Type B pancreatic cell (in vitro differentiated cells): Measurements from ENCODE around the gene CCPG1. TPM values are rescaled to one million over a fixed set of nuclear protein-coding genes. Genes with fewer than 3 reads are reported as not detected.
A peak's percentile ranks its signal among the peaks of the same experiment; 100 is the strongest.

Experiments used
- DNase-seq: peaks from one replicate; pipeline ENCODE4 v3.0.0; 2021; ENCODE audit warnings: mixed read lengths; ENCODE audit not compliant: unreplicated experiment; ENCODE audit errors: extremely low spot score
- H3K27ac Mint-ChIP-seq: 2 replicates; pipeline ENCODE4 v1.8.0; 2021; ENCODE audit warnings: mild to moderate bottlenecking, mixed read lengths
- H3K27me3 Mint-ChIP-seq: 2 replicates; pipeline ENCODE4 v1.8.0; 2021; ENCODE audit warnings: mixed read lengths
- H3K36me3 Mint-ChIP-seq: 2 replicates; pipeline ENCODE4 v1.8.0; 2021; ENCODE audit warnings: mixed read lengths
- H3K4me1 Mint-ChIP-seq: one replicate; pipeline ENCODE4 v1.8.0; 2021; ENCODE audit warnings: mixed read lengths; ENCODE audit not compliant: unreplicated experiment
- H3K4me3 Mint-ChIP-seq: 2 replicates; pipeline ENCODE4 v1.8.0; 2021; ENCODE audit warnings: mild to moderate bottlenecking, mixed read lengths
- H3K9me3 Mint-ChIP-seq: 2 replicates; pipeline ENCODE4 v1.8.0; 2021; ENCODE audit warnings: mixed read lengths
- CTCF ChIP-seq: fragments of 200-600 bp; sonication (generic); conservative IDR thresholded peaks from 2 replicates; pipeline ENCODE4 v1.5.0; 2021; ENCODE audit warnings: antibody characterized with exemption, mild to moderate bottlenecking
- total RNA-seq: library from RNA; stranded (reverse); gene quantifications from 2 replicates; pipeline ENCODE4 v1.2.1, GENCODE V29; 2021; ENCODE audit warnings: low replicate concordance

CCPG1 gene
- total RNA-seq, 1 donor from 2014 or later = 26.5 TPM

GRCh38 chr15:55389264-55389607 is 18.9 kb downstream of the CCPG1 start:
- Mint-ChIP-seq H3K4me3 (no peak overlapping the region), H3K27me3 (no peaks in the 10 kb centered on the region), H3K9me3 (no peaks in the 10 kb centered on the region), H3K4me1 (no peaks in the 10 kb centered on the region), H3K27ac (peak overlapping the region; percentile 44), H3K36me3 (peaks cover 13% of the 10 kb centered on the region)
- no peak for DNase-seq
- TF ChIP-seq CTCF = no peak

- H3K27me3 Mint-ChIP-seq = no peaks in the 10 kb centered on the region
Measured at GRCh38 chr15:55387027-55387426, 21.1 kb downstream of the CCPG1 start.

GRCh38 chr15:55383687-55384086 is 24.5 kb downstream of the CCPG1 start:
- TF ChIP-seq CTCF = no peak

More at GRCh38 chr15:55387027-55387426, 21.1 kb downstream of the CCPG1 start:
- H3K9me3 Mint-ChIP-seq = no peaks in the 10 kb centered on the region
- DNase-seq = no peak
- no peaks in the 10 kb centered on the region for H3K4me1 Mint-ChIP-seq
- H3K27ac Mint-ChIP-seq = no peak overlapping the region
- peaks cover 24% of the 10 kb centered on the region for H3K36me3 Mint-ChIP-seq
- no peak for TF ChIP-seq CTCF
- no peak overlapping the region for H3K4me3 Mint-ChIP-seq

GRCh38 chr15:55381595-55381994 is 26.6 kb downstream of the CCPG1 start:
- no peak overlapping the region for H3K4me3 Mint-ChIP-seq
- peaks cover 15% of the 10 kb centered on the region for H3K36me3 Mint-ChIP-seq
- no peak for DNase-seq
- H3K4me1 Mint-ChIP-seq = no peaks in the 10 kb centered on the region
- no peaks in the 10 kb centered on the region for H3K9me3 Mint-ChIP-seq
- H3K27ac Mint-ChIP-seq = no peak overlapping the region
- no peak for TF ChIP-seq CTCF
- H3K27me3 Mint-ChIP-seq = no peaks in the 10 kb centered on the region

More at GRCh38 chr15:55383687-55384086, 24.5 kb downstream of the CCPG1 start:
- Mint-ChIP-seq H3K4me1 (no peaks in the 10 kb centered on the region), H3K36me3 (peaks cover 20% of the 10 kb centered on the region), H3K4me3 (no peak overlapping the region), H3K27ac (no peak overlapping the region), H3K9me3 (no peaks in the 10 kb centered on the region), H3K27me3 (no peaks in the 10 kb centered on the region)
- no peak for DNase-seq

GRCh38 chr15:55379095-55379494 is 29.1 kb downstream of the CCPG1 start:
- H3K9me3 Mint-ChIP-seq = no peaks in the 10 kb centered on the region
- no peak overlapping the region for H3K27ac Mint-ChIP-seq
- TF ChIP-seq CTCF = no peak
- H3K4me1 Mint-ChIP-seq = no peaks in the 10 kb centered on the region
- H3K27me3 Mint-ChIP-seq = no peaks in the 10 kb centered on the region
- DNase-seq = no peak
- peaks cover 13% of the 10 kb centered on the region for H3K36me3 Mint-ChIP-seq
- no peak overlapping the region for H3K4me3 Mint-ChIP-seq
